PC-3 (cell line): ENCODE results near the gene DPH1. TPM values are rescaled to one million over a fixed set of nuclear protein-coding genes. Genes with fewer than 3 reads are reported as not detected.

Source experiments
- ATAC-seq: fragments of 200-7000 bp; cut with Tn5 transposase; 2 replicates; pipeline ENCODE4 v1.9.1; 2020; ENCODE audit warnings: mild to moderate bottlenecking, moderate library complexity
- BruUV-seq: library from RNA; stranded (reverse); fragments of 400-500 nt; replicated peaks from 2 replicates; lab custom pipeline; 2021; lab: Mats Ljungman, UMichigan
- CTCF ChIA-PET: fragments of 300-600 bp; sonication (Branson Sonifier 250); formaldehyde crosslinking; loops from one replicate; lab custom pipeline; 2022; ENCODE audit warnings: antibody characterized with exemption; lab: Charles Lee
- POLR2A ChIA-PET: fragments of 300-600 bp; sonication (Branson Sonifier 250); formaldehyde crosslinking; loops from one replicate; lab custom pipeline; 2022; ENCODE audit warnings: antibody characterized with exemption; ENCODE audit not compliant: unreplicated experiment; lab: Charles Lee
- DNase-seq: peaks from one replicate; pipeline ENCODE4 v3.0.0-alpha.2; 2015
- H2AFZ ChIP-seq: fragments of 300-600 bp; sonication (generic); 2 replicates; pipeline ENCODE4 v1.6.0; 2016; ENCODE audit warnings: antibody characterized with exemption, low read length
- H3F3A ChIP-seq: fragments of 300-600 bp; sonication (generic); one replicate; pipeline ENCODE4 v1.6.0; 2017; ENCODE audit warnings: antibody characterized with exemption, low read length, control low read depth, mild to moderate bottlenecking; ENCODE audit not compliant: unreplicated experiment
- H3K27ac ChIP-seq: fragments of 300-600 bp; sonication (generic); 2 replicates; pipeline ENCODE4 v1.5.1; 2016; ENCODE audit warnings: mild to moderate bottlenecking, low read length
- H3K27me3 ChIP-seq: fragments of 300-600 bp; sonication (generic); 2 replicates; pipeline ENCODE4 v1.6.1; 2016; ENCODE audit warnings: low read length, mixed read lengths
- H3K36me3 ChIP-seq: fragments of 300-600 bp; sonication (generic); 2 replicates; pipeline ENCODE4 v1.6.1; 2016; ENCODE audit warnings: low read depth, mixed run types, low read length, mixed read lengths
- H3K4me1 ChIP-seq: fragments of 300-600 bp; sonication (generic); 2 replicates; pipeline ENCODE4 v1.5.1; 2016; ENCODE audit warnings: low read length; ENCODE audit not compliant: insufficient read depth
- H3K4me2 ChIP-seq: fragments of 300-600 bp; sonication (generic); 2 replicates; pipeline ENCODE4 v1.6.0; 2016; ENCODE audit warnings: low read length
- H3K4me3 ChIP-seq: fragments of 300-600 bp; sonication (generic); 2 replicates; pipeline ENCODE4 v1.5.1; 2016; ENCODE audit warnings: mild to moderate bottlenecking, low read length, mixed read lengths
- H3K79me2 ChIP-seq: fragments of 300-600 bp; sonication (generic); 2 replicates; pipeline ENCODE4 v1.6.1; 2017; ENCODE audit warnings: low read length, mixed read lengths
- H3K9ac ChIP-seq: fragments of 300-600 bp; sonication (generic); 2 replicates; pipeline ENCODE4 v1.6.0; 2016; ENCODE audit warnings: mild to moderate bottlenecking, low read length
- H3K9me2 ChIP-seq: fragments of 300-600 bp; sonication (generic); replicated peaks from 2 replicates; pipeline ENCODE4 v1.6.1; 2016; ENCODE audit warnings: mixed run types, low read length, mixed read lengths
- H3K9me3 ChIP-seq: fragments of 300-600 bp; sonication (generic); 2 replicates; pipeline ENCODE4 v1.6.1; 2016; ENCODE audit warnings: low read length, mixed read lengths
- H4K20me1 ChIP-seq: fragments of 300-600 bp; sonication (generic); 2 replicates; pipeline ENCODE4 v1.6.1; 2016; ENCODE audit warnings: low read length, mixed read lengths
- EZH2 ChIP-seq: fragments of 300-600 bp; sonication (generic); IDR thresholded peaks from one replicate; pipeline ENCODE4 v1.6.1; 2017; ENCODE audit warnings: antibody characterized with exemption, mild to moderate bottlenecking, low read length; ENCODE audit not compliant: unreplicated experiment
- EZH2phosphoT487 ChIP-seq: fragments of 300-600 bp; sonication (generic); IDR thresholded peaks from 2 replicates; pipeline ENCODE4 v1.6.1; 2018; ENCODE audit warnings: mild to moderate bottlenecking, antibody characterized with exemption, low read length, borderline replicate concordance
- intact Hi-C: fragments of 100-400 bp; cut with micrococcal nuclease; formaldehyde crosslinking; loops from 2 replicates; pipeline ENCODE4 v1.9.0; 2023
- total RNA-seq: library from RNA; depleted of rRNA; stranded (reverse); fragments of >200 nt; gene quantifications from 2 replicates; pipeline ENCODE4 v1.2.3, GENCODE V29; 2014
- TF ChIP-seq, protein P1 (sequence below): fragments of 300-600 bp; sonication (generic); conservative IDR thresholded peaks from 2 replicates; pipeline ENCODE4 v1.5.1; 2017; ENCODE audit warnings: antibody characterized with exemption, low read depth, mild to moderate bottlenecking, low read length

Gene DPH1
- total RNA-seq, 1 experiment from 2014 or later, result 47.9 TPM

DNA sequence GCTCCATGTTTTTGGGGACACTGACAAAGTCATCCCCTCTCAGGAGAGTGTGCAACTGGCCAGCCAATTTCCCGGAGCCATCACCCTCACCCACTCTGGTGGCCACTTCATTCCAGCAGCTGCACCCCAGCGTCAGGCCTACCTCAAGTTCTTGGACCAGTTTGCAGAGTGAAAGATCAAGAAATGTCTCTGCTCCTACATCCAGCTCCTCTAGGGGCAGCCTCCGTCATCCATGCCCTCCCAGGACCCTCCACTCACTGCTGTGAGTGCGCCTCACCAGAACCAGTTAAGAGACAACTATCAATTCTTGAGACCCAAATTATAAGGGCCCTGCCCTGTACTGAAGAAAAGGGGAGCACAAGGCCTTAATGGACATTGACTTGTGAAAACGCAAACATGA lies 13.0 kb downstream of the DPH1 start:
- ChIA-PET CTCF (no interaction called here), POLR2A (no interaction called here)
- BruUV-seq, result TSS peak; percentile 59
- Histone ChIP-seq H3K27me3 (no peaks in the 10 kb centered on the region), H3K9me2 (no peaks in the 10 kb centered on the region), H3K4me3 (peak overlapping the region; percentile 90), H3F3A (peaks cover 4% of the 10 kb centered on the region), H2AFZ (no peak overlapping the region), H3K9ac (peak overlapping the region; percentile 92), H4K20me1 (no peaks in the 10 kb centered on the region), H3K4me1 (peaks cover 25% of the 10 kb centered on the region), H3K79me2 (peaks cover 15% of the 10 kb centered on the region), H3K4me2 (peak overlapping the region; percentile 99), H3K27ac (no peak overlapping the region), H3K36me3 (peaks cover 5% of the 10 kb centered on the region; the same call in 1 of the 2 replicates), H3K9me3 (no peaks in the 10 kb centered on the region)
- TF ChIP-seq EZH2phosphoT487, result no peak
- no peak for TF ChIP-seq EZH2
- TF ChIP-seq, protein P1, sequence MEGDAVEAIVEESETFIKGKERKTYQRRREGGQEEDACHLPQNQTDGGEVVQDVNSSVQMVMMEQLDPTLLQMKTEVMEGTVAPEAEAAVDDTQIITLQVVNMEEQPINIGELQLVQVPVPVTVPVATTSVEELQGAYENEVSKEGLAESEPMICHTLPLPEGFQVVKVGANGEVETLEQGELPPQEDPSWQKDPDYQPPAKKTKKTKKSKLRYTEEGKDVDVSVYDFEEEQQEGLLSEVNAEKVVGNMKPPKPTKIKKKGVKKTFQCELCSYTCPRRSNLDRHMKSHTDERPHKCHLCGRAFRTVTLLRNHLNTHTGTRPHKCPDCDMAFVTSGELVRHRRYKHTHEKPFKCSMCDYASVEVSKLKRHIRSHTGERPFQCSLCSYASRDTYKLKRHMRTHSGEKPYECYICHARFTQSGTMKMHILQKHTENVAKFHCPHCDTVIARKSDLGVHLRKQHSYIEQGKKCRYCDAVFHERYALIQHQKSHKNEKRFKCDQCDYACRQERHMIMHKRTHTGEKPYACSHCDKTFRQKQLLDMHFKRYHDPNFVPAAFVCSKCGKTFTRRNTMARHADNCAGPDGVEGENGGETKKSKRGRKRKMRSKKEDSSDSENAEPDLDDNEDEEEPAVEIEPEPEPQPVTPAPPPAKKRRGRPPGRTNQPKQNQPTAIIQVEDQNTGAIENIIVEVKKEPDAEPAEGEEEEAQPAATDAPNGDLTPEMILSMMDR, result no peak
- ATAC-seq (no peak), DNase-seq (no peak)
- intact Hi-C loops, result no loop called here

DNA sequence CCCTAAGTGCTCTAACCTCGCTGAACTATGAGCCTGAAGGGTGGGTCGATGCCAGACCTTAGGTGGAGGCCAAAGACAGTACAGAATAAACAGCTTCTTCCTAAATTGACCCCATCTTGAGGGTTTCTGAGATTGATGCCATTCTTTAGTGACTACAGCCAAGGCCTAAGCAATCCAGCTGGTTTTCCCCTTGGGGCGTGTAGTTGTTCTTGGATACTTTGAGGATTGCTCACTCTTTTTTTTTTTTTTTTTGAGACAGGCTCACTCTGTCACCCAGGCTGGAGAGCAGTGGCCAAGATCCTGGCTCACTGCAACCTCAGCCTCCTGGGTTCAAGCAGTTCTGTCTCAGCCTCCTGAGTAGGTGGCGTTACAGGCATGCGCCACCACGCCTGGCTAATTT lies 13.8 kb downstream of the DPH1 start:
- Histone ChIP-seq H3F3A (peaks cover 4% of the 10 kb centered on the region), H3K9me2 (no peaks in the 10 kb centered on the region), H3K9ac (no peak overlapping the region), H3K79me2 (peaks cover 15% of the 10 kb centered on the region), H3K27ac (no peak overlapping the region), H4K20me1 (no peaks in the 10 kb centered on the region), H3K4me3 (no peak overlapping the region), H3K36me3 (peaks cover 5% of the 10 kb centered on the region; the same call in 1 of the 2 replicates), H2AFZ (no peak overlapping the region), H3K4me2 (peak overlapping the region; percentile 99), H3K27me3 (no peaks in the 10 kb centered on the region), H3K4me1 (peaks cover 25% of the 10 kb centered on the region), H3K9me3 (no peaks in the 10 kb centered on the region)
- no TSS peak for BruUV-seq
- DNase-seq (peak; percentile 59), ATAC-seq (no peak; the same call in 1 of the 2 replicates)
- intact Hi-C loops, result no loop called here
- POLR2A ChIA-PET, result no interaction called here
- CTCF ChIA-PET, result interaction anchor here (0.6 kb wide), 1 partner anchor 328 kb away, joined by 4 read pairs; no protein-coding TSS in a partner anchor
- TF ChIP-seq EZH2phosphoT487 (no peak), EZH2 (no peak)
- TF ChIP-seq, protein P1, result no peak

DNA sequence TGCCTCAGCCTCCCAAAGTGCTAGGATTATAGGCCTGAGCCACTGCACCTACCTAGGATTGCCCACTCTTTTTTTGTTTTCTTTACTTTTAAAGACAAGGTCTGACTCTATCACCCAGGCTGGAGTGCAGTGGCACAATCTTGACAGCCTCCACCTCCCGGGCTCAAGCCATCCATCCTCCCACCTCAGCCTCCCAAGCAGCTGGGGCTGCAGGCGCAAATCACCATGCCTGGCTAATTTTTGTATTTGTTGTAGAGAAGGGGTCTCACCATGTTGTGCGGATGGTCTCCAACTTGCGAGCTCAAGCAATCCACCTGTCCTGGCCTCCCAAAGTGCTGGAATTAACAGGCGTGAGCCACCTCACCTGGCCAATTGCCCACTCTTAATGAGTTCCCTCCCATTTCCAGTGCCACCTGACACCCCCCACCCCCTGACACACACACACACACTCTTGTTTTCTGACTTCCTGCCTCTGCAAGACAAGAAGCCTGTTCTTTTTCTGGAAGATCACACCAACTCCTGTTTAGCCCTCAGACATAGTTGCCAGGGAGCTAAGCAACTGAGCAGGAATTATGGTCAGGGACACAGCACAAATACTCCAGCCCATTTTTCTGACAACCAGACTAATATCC lies 14.4 kb downstream of the DPH1 start:
- H3F3A ChIP-seq, result peaks cover 4% of the 10 kb centered on the region
- peaks cover 5% of the 10 kb centered on the region; the same call in 1 of the 2 replicates for H3K36me3 ChIP-seq
- TF ChIP-seq EZH2phosphoT487, result no peak
- TF ChIP-seq EZH2, result no peak
- TF ChIP-seq, protein P1, result no peak
- no peak overlapping the region for H3K9ac ChIP-seq
- H3K27me3 ChIP-seq, result no peaks in the 10 kb centered on the region
- no peak overlapping the region for H3K4me3 ChIP-seq
- no peaks in the 10 kb centered on the region for H3K9me2 ChIP-seq
- ChIA-PET POLR2A (no interaction called here), CTCF (no interaction called here)
- intact Hi-C loops, result no loop called here
- no peak for DNase-seq
- H3K4me2 ChIP-seq, result no peak overlapping the region
- ATAC-seq, result no peak
- no peaks in the 10 kb centered on the region for H3K9me3 ChIP-seq
- H4K20me1 ChIP-seq, result no peaks in the 10 kb centered on the region
- no TSS peak for BruUV-seq
- no peak overlapping the region for H2AFZ ChIP-seq
- no peak overlapping the region for H3K27ac ChIP-seq
- peaks cover 29% of the 10 kb centered on the region for H3K4me1 ChIP-seq
- H3K79me2 ChIP-seq, result peaks cover 15% of the 10 kb centered on the region
